ENCODE data around the gene SLC35F3. TPM values are rescaled to one million over a fixed set of nuclear protein-coding genes. Genes with fewer than 3 reads are reported as not detected.
A peak's percentile ranks its signal among the peaks of the same experiment; 100 is the strongest.

The SLC35F3 gene
- total and polyA plus RNA-seq, 7 experiments from 2014 or later = 0.11 to 15.2 (median 0.96) TPM; not detected in 2

DNA sequence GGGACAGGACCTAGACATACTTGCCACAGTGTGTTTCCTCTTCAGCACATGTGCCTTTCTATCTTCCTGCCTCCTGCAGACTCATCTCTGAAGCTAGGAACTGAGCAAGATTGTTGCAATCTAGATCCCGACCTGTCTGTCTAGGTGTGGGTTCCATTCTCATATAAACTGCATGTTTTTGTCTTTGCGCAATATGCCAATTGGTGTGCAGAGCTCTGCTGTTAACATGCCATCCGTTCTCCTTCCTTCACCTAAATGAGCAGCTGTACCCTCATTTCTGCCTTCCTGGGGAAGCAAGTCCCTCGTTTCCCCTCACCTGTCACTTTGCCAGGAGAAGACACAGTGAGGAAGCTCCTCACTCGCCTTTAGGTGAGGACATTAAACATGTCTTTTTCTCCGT, 55.5 kb downstream of the SLC35F3 start:
- Mint-ChIP-seq H3K9me3 (peaks cover 0 to 25% (median 4%) of the 10 kb centered on the region in 11 donors), H3K27ac (no peak overlapping the region), H3K4me3 (no peak overlapping the region), H3K27me3 (peaks cover 0 to 18% (median 14%) of the 10 kb centered on the region in 5 donors), H3K36me3 (no peaks in the 10 kb centered on the region), H3K4me1 (peaks cover 0 to 2% (median 0%) of the 10 kb centered on the region in 7 donors)
- POLR2A ChIA-PET = no interaction called here
- Histone ChIP-seq H3K27ac (ENCODE audit: low read depth, low read length) (no peak overlapping the region), H3K36me3 (ENCODE audit: control insufficient read depth in 2 of 3, insufficient read depth in 3 of 3, low read length in 3 of 3) (no peaks in the 10 kb centered on the region), H3K4me3 (ENCODE audit: low read length) (no peak overlapping the region), H3K27me3 (ENCODE audit: control insufficient read depth in 2 of 2, insufficient read depth in 2 of 2, low read length in 2 of 2) (no peaks in the 10 kb centered on the region), H3K4me1 (ENCODE audit: control insufficient read depth in 2 of 2, insufficient read depth in 2 of 2, low read length in 2 of 2) (no peaks in the 10 kb centered on the region), H3K9me3 (ENCODE audit: control insufficient read depth in 2 of 3, low read length in 3 of 3) (no peaks in the 10 kb centered on the region)
- DNase-seq (no peak), ATAC-seq (no peak)
- intact Hi-C loops (cut with micrococcal nuclease) = no loop called here
- CTCF ChIA-PET = no interaction called here

DNA sequence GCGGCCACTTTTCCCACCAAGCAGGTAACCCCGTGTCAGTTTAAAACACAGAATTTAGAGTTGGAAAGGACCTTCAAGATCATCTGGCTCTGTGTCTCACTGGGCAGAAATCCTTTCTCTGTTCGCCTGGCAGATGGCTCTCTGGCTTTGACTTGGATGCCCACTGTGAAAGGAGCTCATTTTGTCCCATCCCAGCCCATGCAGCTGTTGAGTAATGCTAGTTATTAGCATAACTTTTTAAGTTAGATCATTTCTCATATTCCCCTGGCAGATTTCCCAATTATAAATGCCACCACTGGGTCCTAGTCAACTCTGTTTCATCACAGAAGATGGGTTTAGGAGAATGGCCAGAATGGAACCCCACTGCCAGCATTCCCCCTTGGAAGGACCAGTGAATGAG, 55.9 kb downstream of the SLC35F3 start:
- no peaks in the 10 kb centered on the region for H3K36me3 ChIP-seq (ENCODE audit: control insufficient read depth in 2 of 3, insufficient read depth in 3 of 3, low read length in 3 of 3)
- Mint-ChIP-seq H3K4me3 (no peak overlapping the region), H3K27ac (no peak overlapping the region), H3K27me3 (peaks cover 0 to 18% (median 14%) of the 10 kb centered on the region in 5 donors), H3K36me3 (no peaks in the 10 kb centered on the region), H3K9me3 (peaks cover 0 to 24% (median 4%) of the 10 kb centered on the region in 11 donors), H3K4me1 (peaks cover 0 to 2% (median 0%) of the 10 kb centered on the region in 7 donors)
- H3K27ac ChIP-seq (ENCODE audit: low read depth, low read length) = no peak overlapping the region
- no peaks in the 10 kb centered on the region for H3K27me3 ChIP-seq (ENCODE audit: control insufficient read depth in 2 of 2, insufficient read depth in 2 of 2, low read length in 2 of 2)
- peaks cover 0 to 2% (median 0%) of the 10 kb centered on the region in 3 experiments for H3K9me3 ChIP-seq (ENCODE audit: control insufficient read depth in 2 of 3, low read length in 3 of 3)
- DNase-seq = no peak
- H3K4me1 ChIP-seq (ENCODE audit: control insufficient read depth in 2 of 2, insufficient read depth in 2 of 2, low read length in 2 of 2) = no peaks in the 10 kb centered on the region
- POLR2A ChIA-PET = no interaction called here
- H3K4me3 ChIP-seq (ENCODE audit: low read length) = no peak overlapping the region
- intact Hi-C loops (cut with micrococcal nuclease) = no loop called here
- CTCF ChIA-PET = no interaction called here
- ATAC-seq = no peak

DNA sequence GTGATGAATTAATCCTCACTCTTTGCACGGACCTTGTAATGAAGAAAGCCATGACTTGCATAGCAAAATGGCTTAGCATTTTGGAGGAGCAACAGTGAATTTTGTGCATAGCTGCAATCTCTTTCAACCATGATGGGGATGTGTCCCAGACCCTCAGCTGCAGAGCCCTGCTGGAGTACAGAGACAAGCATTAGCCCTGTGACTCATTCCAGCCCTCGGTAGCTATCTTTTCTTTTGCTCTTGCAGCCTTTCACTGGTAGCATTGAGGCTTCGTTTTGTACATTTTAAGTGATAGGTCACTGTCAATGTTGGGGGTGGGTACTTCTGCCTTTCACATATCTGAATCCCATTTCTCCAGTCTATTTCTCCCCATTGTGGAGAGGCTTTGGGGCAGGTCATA, 58.4 kb downstream of the SLC35F3 start:
- Mint-ChIP-seq H3K27me3 (peaks cover 0 to 18% (median 14%) of the 10 kb centered on the region in 5 donors), H3K27ac (no peak overlapping the region), H3K4me1 (peaks cover 0 to 2% (median 0%) of the 10 kb centered on the region in 7 donors), H3K4me3 (no peak overlapping the region), H3K36me3 (no peaks in the 10 kb centered on the region), H3K9me3 (peaks cover 0 to 20% (median 4%) of the 10 kb centered on the region in 11 donors)
- Histone ChIP-seq H3K36me3 (ENCODE audit: control insufficient read depth in 2 of 3, insufficient read depth in 3 of 3, low read length in 3 of 3) (no peaks in the 10 kb centered on the region), H3K27ac (ENCODE audit: low read depth, low read length) (no peak overlapping the region), H3K9me3 (ENCODE audit: control insufficient read depth in 2 of 3, low read length in 3 of 3) (peaks cover 0 to 6% (median 0%) of the 10 kb centered on the region in 3 experiments), H3K27me3 (ENCODE audit: control insufficient read depth in 2 of 2, insufficient read depth in 2 of 2, low read length in 2 of 2) (no peaks in the 10 kb centered on the region), H3K4me3 (ENCODE audit: low read length) (no peak overlapping the region), H3K4me1 (ENCODE audit: control insufficient read depth in 2 of 2, insufficient read depth in 2 of 2, low read length in 2 of 2) (no peaks in the 10 kb centered on the region)
- ChIA-PET POLR2A (no interaction called here), CTCF (no interaction called here)
- intact Hi-C loops (cut with micrococcal nuclease) = no loop called here
- DNase-seq (no peak), ATAC-seq (no peak)

DNA sequence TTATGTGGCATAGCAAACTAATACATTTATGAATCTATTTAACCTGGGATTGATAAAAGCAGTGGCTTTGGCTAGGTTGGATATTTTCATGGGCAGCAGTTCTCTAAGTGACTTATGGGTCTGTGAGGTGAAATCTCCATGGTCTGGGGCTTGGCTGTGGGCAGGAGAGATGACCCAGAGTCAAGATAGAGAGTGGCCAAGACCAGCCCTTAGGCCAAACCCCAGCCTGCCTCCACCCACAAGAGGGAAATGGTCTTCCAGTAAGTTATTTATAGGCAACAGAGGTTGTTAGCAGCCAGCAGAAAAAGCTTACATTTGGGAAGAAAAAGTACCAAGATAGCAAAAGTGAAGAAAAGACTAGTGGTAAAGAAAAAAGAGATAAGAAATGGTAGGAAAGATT, 61.4 kb downstream of the SLC35F3 start:
- CTCF ChIA-PET = no interaction called here
- no peak overlapping the region for H3K4me3 Mint-ChIP-seq

DNA sequence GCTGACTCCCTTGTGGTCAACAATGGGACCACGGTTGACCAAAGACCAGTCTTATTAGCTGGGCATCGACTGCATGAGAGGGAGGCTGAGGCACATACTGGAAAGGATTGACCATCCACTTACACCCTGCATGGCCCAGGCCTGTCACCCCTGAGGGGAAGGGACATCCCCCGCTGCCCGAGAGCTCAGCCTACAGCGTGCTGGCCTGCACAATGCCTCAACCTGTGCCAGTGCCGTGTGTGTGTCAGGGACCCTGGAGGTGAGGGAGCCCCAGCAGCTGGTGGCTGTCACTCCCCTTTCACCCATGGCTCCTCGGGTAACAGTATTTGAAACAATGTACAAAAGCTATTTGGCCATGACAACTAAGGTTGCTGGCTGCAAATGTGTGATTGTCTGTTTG, 67.3 kb downstream of the SLC35F3 start:
- Mint-ChIP-seq H3K9me3 (peaks cover 0 to 1% (median 0%) of the 10 kb centered on the region in 11 donors), H3K27me3 (peaks cover 0 to 23% (median 17%) of the 10 kb centered on the region in 5 donors), H3K4me3 (no peak overlapping the region), H3K27ac (no peak overlapping the region), H3K4me1 (no peaks in the 10 kb centered on the region), H3K36me3 (no peaks in the 10 kb centered on the region)
- ChIA-PET CTCF (no interaction called here), POLR2A (no interaction called here)
- no peak overlapping the region for H3K4me3 ChIP-seq (ENCODE audit: low read length)
- H3K4me1 ChIP-seq (ENCODE audit: control insufficient read depth in 2 of 2, insufficient read depth in 2 of 2, low read length in 2 of 2) = no peaks in the 10 kb centered on the region
- no peaks in the 10 kb centered on the region for H3K27me3 ChIP-seq (ENCODE audit: control insufficient read depth in 2 of 2, insufficient read depth in 2 of 2, low read length in 2 of 2)
- H3K36me3 ChIP-seq (ENCODE audit: control insufficient read depth in 2 of 3, insufficient read depth in 3 of 3, low read length in 3 of 3) = no peaks in the 10 kb centered on the region
- DNase-seq (no peak), ATAC-seq (peak; percentile 20)
- no peak overlapping the region for H3K27ac ChIP-seq (ENCODE audit: low read depth, low read length)
- H3K9me3 ChIP-seq (ENCODE audit: control insufficient read depth in 2 of 3, low read length in 3 of 3) = no peaks in the 10 kb centered on the region
- intact Hi-C loops (cut with micrococcal nuclease) = no loop called here

More for the DNA sequence above, 61.4 kb downstream of the SLC35F3 start:
- intact Hi-C loops (cut with micrococcal nuclease) = no loop called here
- no peaks in the 10 kb centered on the region for H3K36me3 ChIP-seq (ENCODE audit: control insufficient read depth in 2 of 3, insufficient read depth in 3 of 3, low read length in 3 of 3)
- no peak overlapping the region for H3K27ac Mint-ChIP-seq
- H3K9me3 Mint-ChIP-seq = peaks cover 0 to 13% (median 3%) of the 10 kb centered on the region in 11 donors
- no peaks in the 10 kb centered on the region for H3K36me3 Mint-ChIP-seq
- no peaks in the 10 kb centered on the region for H3K4me1 ChIP-seq (ENCODE audit: control insufficient read depth in 2 of 2, insufficient read depth in 2 of 2, low read length in 2 of 2)
- H3K4me3 ChIP-seq (ENCODE audit: low read length) = no peak overlapping the region
- H3K27me3 Mint-ChIP-seq = peaks cover 0 to 27% (median 14%) of the 10 kb centered on the region in 5 donors
- H3K27ac ChIP-seq (ENCODE audit: low read depth, low read length) = no peak overlapping the region
- H3K4me1 Mint-ChIP-seq = no peaks in the 10 kb centered on the region
- ATAC-seq (no peak), DNase-seq (no peak)
- H3K9me3 ChIP-seq (ENCODE audit: control insufficient read depth in 2 of 3, low read length in 3 of 3) = peaks cover 0 to 6% (median 0%) of the 10 kb centered on the region in 3 experiments
- H3K27me3 ChIP-seq (ENCODE audit: control insufficient read depth in 2 of 2, insufficient read depth in 2 of 2, low read length in 2 of 2) = no peaks in the 10 kb centered on the region
- POLR2A ChIA-PET = no interaction called here

DNA sequence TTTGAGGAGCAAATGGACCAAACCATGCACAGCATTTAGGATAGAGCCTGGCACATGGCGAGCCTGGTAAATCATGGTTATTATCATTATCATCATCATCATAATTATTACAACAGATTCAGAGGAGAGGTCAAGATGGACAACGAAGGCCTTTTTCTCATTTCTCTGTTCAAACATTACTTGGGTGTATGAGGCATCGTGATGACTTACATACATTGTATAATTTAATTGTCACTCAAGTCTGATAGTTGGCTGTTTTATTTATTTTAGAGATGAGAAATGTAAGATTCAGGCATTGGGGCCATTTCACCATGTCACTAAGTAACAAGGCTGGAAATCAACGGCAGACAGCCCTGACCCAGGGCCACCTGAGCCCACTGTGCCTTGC, 68.1 kb downstream of the SLC35F3 start:
- no peak for ATAC-seq

DNA sequence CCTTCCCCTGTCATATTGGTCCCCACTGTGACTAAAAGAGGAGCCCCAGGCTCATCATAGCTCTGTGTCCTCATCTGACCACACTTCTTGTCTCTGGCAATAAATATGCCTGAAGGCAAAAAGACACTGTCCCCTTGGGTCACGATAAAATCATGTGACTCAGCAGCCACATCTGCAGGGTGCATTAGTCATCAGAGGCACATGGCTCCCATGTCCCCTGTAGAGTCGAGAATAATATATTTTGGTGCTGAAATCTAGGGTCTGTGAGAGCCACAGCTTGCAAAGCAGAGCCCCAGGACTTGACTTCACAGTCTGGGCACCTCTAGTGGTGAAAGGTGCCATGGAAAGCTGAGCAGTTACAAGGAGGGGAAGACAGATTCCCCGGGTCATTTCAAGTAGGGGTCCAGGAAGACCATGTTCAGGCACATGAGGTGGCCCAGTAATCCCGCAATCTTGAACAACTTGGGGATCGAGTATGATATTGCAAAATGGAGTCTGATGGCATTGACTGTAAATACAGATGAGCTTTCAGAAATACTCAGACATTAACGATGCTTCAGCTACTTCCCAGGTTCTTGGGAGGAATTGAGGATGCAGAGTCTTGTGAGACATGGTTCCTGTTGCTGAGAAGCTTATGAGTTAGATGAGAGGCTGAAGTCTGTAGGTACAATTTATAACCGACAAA, 68.6 kb downstream of the SLC35F3 start:
- no peak overlapping the region for H3K27ac ChIP-seq (ENCODE audit: low read depth, low read length)
- Mint-ChIP-seq H3K27me3 (peaks cover 0 to 23% (median 17%) of the 10 kb centered on the region in 5 donors), H3K4me3 (no peak overlapping the region), H3K27ac (peak overlapping the region in 1 of 9 donors; percentile 67), H3K4me1 (no peaks in the 10 kb centered on the region), H3K9me3 (peaks cover 0 to 1% (median 0%) of the 10 kb centered on the region in 11 donors), H3K36me3 (no peaks in the 10 kb centered on the region)
- no peaks in the 10 kb centered on the region for H3K9me3 ChIP-seq (ENCODE audit: control insufficient read depth in 2 of 3, low read length in 3 of 3)
- no peaks in the 10 kb centered on the region for H3K27me3 ChIP-seq (ENCODE audit: control insufficient read depth in 2 of 2, insufficient read depth in 2 of 2, low read length in 2 of 2)
- POLR2A ChIA-PET = no interaction called here
- CTCF ChIA-PET = no interaction called here
- H3K4me3 ChIP-seq (ENCODE audit: low read length) = no peak overlapping the region
- DNase-seq (no peak), ATAC-seq (peak; percentile 18)
- intact Hi-C loops (cut with micrococcal nuclease) = no loop called here
- no peaks in the 10 kb centered on the region for H3K4me1 ChIP-seq (ENCODE audit: control insufficient read depth in 2 of 2, insufficient read depth in 2 of 2, low read length in 2 of 2)
- H3K36me3 ChIP-seq (ENCODE audit: control insufficient read depth in 2 of 3, insufficient read depth in 3 of 3, low read length in 3 of 3) = no peaks in the 10 kb centered on the region

More for the DNA sequence above, 68.1 kb downstream of the SLC35F3 start:
- no peak for DNase-seq
- no peaks in the 10 kb centered on the region for H3K4me1 ChIP-seq (ENCODE audit: control insufficient read depth in 2 of 2, insufficient read depth in 2 of 2, low read length in 2 of 2)
- CTCF ChIA-PET = no interaction called here
- H3K27me3 Mint-ChIP-seq = peaks cover 0 to 23% (median 17%) of the 10 kb centered on the region in 5 donors
- intact Hi-C loops (cut with micrococcal nuclease) = no loop called here
- H3K27ac ChIP-seq (ENCODE audit: low read depth, low read length) = no peak overlapping the region
- POLR2A ChIA-PET = no interaction called here
- H3K27me3 ChIP-seq (ENCODE audit: control insufficient read depth in 2 of 2, insufficient read depth in 2 of 2, low read length in 2 of 2) = no peaks in the 10 kb centered on the region
- no peaks in the 10 kb centered on the region for H3K4me1 Mint-ChIP-seq
- H3K4me3 Mint-ChIP-seq = no peak overlapping the region
- H3K4me3 ChIP-seq (ENCODE audit: low read length) = no peak overlapping the region
- peaks cover 0 to 1% (median 0%) of the 10 kb centered on the region in 11 donors for H3K9me3 Mint-ChIP-seq
- H3K27ac Mint-ChIP-seq = no peak overlapping the region
- no peaks in the 10 kb centered on the region for H3K36me3 Mint-ChIP-seq
- no peaks in the 10 kb centered on the region for H3K36me3 ChIP-seq (ENCODE audit: control insufficient read depth in 2 of 3, insufficient read depth in 3 of 3, low read length in 3 of 3)
- H3K9me3 ChIP-seq (ENCODE audit: control insufficient read depth in 2 of 3, low read length in 3 of 3) = no peaks in the 10 kb centered on the region
